ENCODE results near the gene NBPF1.
"Not testable (repeated sequence)": the region's sequence is repeated elsewhere in the genome, so short reads cannot be mapped to it uniquely, and the experiment has no call there.

DNA sequence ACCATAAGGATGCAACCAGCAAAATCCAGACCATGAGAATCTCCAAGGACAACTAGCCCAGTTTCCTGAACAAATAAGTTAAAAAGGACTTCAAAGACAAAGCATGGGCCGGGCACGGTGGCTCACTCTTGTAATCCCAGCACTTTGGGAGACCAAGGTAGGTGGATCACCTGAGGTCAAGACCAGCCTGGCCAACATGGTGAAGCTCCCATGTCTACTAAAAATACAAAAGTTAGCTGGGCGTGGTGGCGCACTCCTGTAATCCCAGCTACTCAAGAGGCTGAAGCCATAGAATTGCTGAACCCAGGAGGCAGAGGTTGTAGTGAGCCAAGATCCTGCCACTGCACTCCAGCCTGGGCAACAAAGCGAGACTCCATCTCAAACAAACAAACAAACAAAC is 22.6 kb upstream of the NBPF1 start:
- not testable (repeated sequence) for TF ChIP-seq EZH2phosphoT487 (IDR thresholded peaks at IDR 0.05; ENCODE audit: insufficient read depth, low read depth); EZH2 (IDR thresholded peaks at IDR 0.05; ENCODE audit: insufficient read depth, poor library complexity, severe bottlenecking)
